Effector memory CD8-positive, alpha-beta T cell (primary cell): ENCODE results near the gene NUDT22.

ENCODE experiments used
- ATAC-seq: fragments of 150-1000 bp; cut with Tn5 transposase; replicated peaks from 2 replicates; pipeline ENCODE4 v1.10.0; 2021; ENCODE audit warnings: mild to moderate bottlenecking, moderate library complexity
- DNase-seq, 3 experiments: peaks; one replicate each; pipeline ENCODE4 v3.0.0; 2021
- H3K27ac Mint-ChIP-seq, 2 donors: one replicate each; pipeline ENCODE4 v1.8.0; 2022; ENCODE audit warnings: mild to moderate bottlenecking in 2 of 2, mixed read lengths in 2 of 2, moderate library complexity in 2 of 2
- H3K27me3 Mint-ChIP-seq, 2 donors: one replicate each; pipeline ENCODE4 v1.8.0; 2022; ENCODE audit warnings: mixed read lengths in 2 of 2
- H3K36me3 Mint-ChIP-seq: one replicate; pipeline ENCODE4 v1.8.0; 2022; ENCODE audit warnings: mild to moderate bottlenecking, moderate library complexity, mixed read lengths; ENCODE audit not compliant: insufficient read depth
- H3K4me1 Mint-ChIP-seq, 2 donors: one replicate each; pipeline ENCODE4 v1.8.0; 2022; ENCODE audit warnings: low read depth in 2 of 2, mixed read lengths in 2 of 2
- H3K4me3 Mint-ChIP-seq, 2 donors: one replicate each; pipeline ENCODE4 v1.8.0; 2022; ENCODE audit warnings: mild to moderate bottlenecking in 2 of 2, mixed read lengths in 2 of 2, moderate library complexity in 2 of 2
- H3K9me3 Mint-ChIP-seq, 2 donors: one replicate each; pipeline ENCODE4 v1.8.0; 2022; ENCODE audit warnings: mixed read lengths in 2 of 2

NUDT22 gene

GRCh38 chr11:64235437-64236161 lies 9.5 kb downstream of the NUDT22 start:
- Mint-ChIP-seq H3K9me3 (no peaks in the 10 kb centered on the region), H3K4me1 (peaks cover 28 to 29% of the 10 kb centered on the region in 2 donors), H3K27me3 (no peaks in the 10 kb centered on the region), H3K36me3 (peaks cover 11% of the 10 kb centered on the region), H3K4me3 (peak overlapping the region; percentile 80 to 86), H3K27ac (peak overlapping the region; percentile 46 to 81)
- ATAC-seq (no peak), DNase-seq (no peak)

- Mint-ChIP-seq H3K4me3 (no peak overlapping the region), H3K36me3 (peaks cover 20% of the 10 kb centered on the region), H3K9me3 (no peaks in the 10 kb centered on the region), H3K27me3 (no peaks in the 10 kb centered on the region), H3K4me1 (peaks cover 30 to 31% of the 10 kb centered on the region in 2 donors), H3K27ac (peak overlapping the region in 1 of 2 donors; percentile 100)
- ATAC-seq (no peak), DNase-seq (no peak)
Measured at GRCh38 chr11:64237484-64237951, 11.4 kb downstream of the NUDT22 start.

- DNase-seq (no peak), ATAC-seq (no peak)
- Mint-ChIP-seq H3K27ac (peak overlapping the region in 1 of 2 donors; percentile 100), H3K4me1 (peaks cover 25 to 33% of the 10 kb centered on the region in 2 donors), H3K36me3 (peaks cover 20% of the 10 kb centered on the region), H3K9me3 (no peaks in the 10 kb centered on the region), H3K27me3 (no peaks in the 10 kb centered on the region), H3K4me3 (no peak overlapping the region)
Measured at GRCh38 chr11:64238076-64238475, 12.0 kb downstream of the NUDT22 start.

GRCh38 chr11:64238999-64239398 lies 12.9 kb downstream of the NUDT22 start:
- Mint-ChIP-seq H3K36me3 (peaks cover 20% of the 10 kb centered on the region), H3K4me1 (peaks cover 31 to 32% of the 10 kb centered on the region in 2 donors), H3K27ac (peak overlapping the region; percentile 100), H3K9me3 (no peaks in the 10 kb centered on the region), H3K4me3 (no peak overlapping the region), H3K27me3 (no peaks in the 10 kb centered on the region)
- DNase-seq (no peak), ATAC-seq (no peak)

- Mint-ChIP-seq H3K9me3 (no peaks in the 10 kb centered on the region), H3K27ac (peak overlapping the region; percentile 100), H3K4me1 (peaks cover 32% of the 10 kb centered on the region in 2 donors), H3K36me3 (peaks cover 20% of the 10 kb centered on the region), H3K4me3 (peak overlapping the region; percentile 87), H3K27me3 (no peaks in the 10 kb centered on the region)
- DNase-seq (no peak), ATAC-seq (no peak)
Measured at GRCh38 chr11:64239662-64240434, 13.8 kb downstream of the NUDT22 start.

GRCh38 chr11:64240435-64241240 lies 14.6 kb downstream of the NUDT22 start, which contains the start of gene FKBP2:
Gene FKBP2 (plus strand): TSS chr11:64241095. CDS start chr11:64242388, 1,293 bp downstream.
- DNase-seq (peak; percentile 96 to 98 (median 97)), ATAC-seq (peak; percentile 66)
- Mint-ChIP-seq H3K27ac (peak within 1 kb of the TSS; percentile 100), H3K36me3 (peaks cover 20% of the 10 kb centered on the region), H3K4me1 (peaks cover 28 to 33% of the 10 kb centered on the region in 2 donors), H3K4me3 (peak within 1 kb of the TSS; percentile 87), H3K9me3 (no peaks in the 10 kb centered on the region), H3K27me3 (no peaks in the 10 kb centered on the region)

GRCh38 chr11:64241241-64241490 lies 15.1 kb downstream of the NUDT22 start:
- H3K9me3 Mint-ChIP-seq = no peaks in the 10 kb centered on the region
- H3K4me1 Mint-ChIP-seq = peaks cover 32 to 38% of the 10 kb centered on the region in 2 donors
- peak overlapping the region; percentile 100 for H3K27ac Mint-ChIP-seq
- ATAC-seq (peak; percentile 71), DNase-seq (peak; percentile 100)
- peak overlapping the region; percentile 87 for H3K4me3 Mint-ChIP-seq
- H3K27me3 Mint-ChIP-seq = no peaks in the 10 kb centered on the region
- peaks cover 25% of the 10 kb centered on the region for H3K36me3 Mint-ChIP-seq

- Mint-ChIP-seq H3K9me3 (no peaks in the 10 kb centered on the region), H3K4me1 (peaks cover 32 to 38% of the 10 kb centered on the region in 2 donors), H3K36me3 (peaks cover 25% of the 10 kb centered on the region), H3K27ac (peak overlapping the region; percentile 100), H3K27me3 (no peaks in the 10 kb centered on the region), H3K4me3 (peak overlapping the region; percentile 87)
- DNase-seq (peak in 1 of 3 experiments; percentile 28), ATAC-seq (peak; percentile 0)
Measured at GRCh38 chr11:64241491-64242374, 15.7 kb downstream of the NUDT22 start.

- no peak for ATAC-seq
- Mint-ChIP-seq H3K4me3 (peak overlapping the region; percentile 87), H3K4me1 (peaks cover 38 to 40% of the 10 kb centered on the region in 2 donors), H3K36me3 (peaks cover 30% of the 10 kb centered on the region), H3K27me3 (no peaks in the 10 kb centered on the region), H3K9me3 (no peaks in the 10 kb centered on the region), H3K27ac (peak overlapping the region; percentile 16 to 49)
- DNase-seq = no peak
Measured at GRCh38 chr11:64243236-64243854, 17.3 kb downstream of the NUDT22 start.

GRCh38 chr11:64244107-64244506 lies 18.0 kb downstream of the NUDT22 start:
- Mint-ChIP-seq H3K4me3 (peak overlapping the region; percentile 87), H3K36me3 (peaks cover 30% of the 10 kb centered on the region), H3K27me3 (no peaks in the 10 kb centered on the region), H3K27ac (peak overlapping the region in 1 of 2 donors; percentile 49), H3K4me1 (peaks cover 38 to 40% of the 10 kb centered on the region in 2 donors), H3K9me3 (no peaks in the 10 kb centered on the region)
- DNase-seq (no peak), ATAC-seq (no peak)

GRCh38 chr11:64244966-64245365 lies 18.9 kb downstream of the NUDT22 start:
- Mint-ChIP-seq H3K36me3 (peaks cover 27% of the 10 kb centered on the region), H3K27me3 (no peaks in the 10 kb centered on the region), H3K9me3 (no peaks in the 10 kb centered on the region), H3K4me1 (peaks cover 35 to 37% of the 10 kb centered on the region in 2 donors), H3K27ac (peak overlapping the region; percentile 90 to 96), H3K4me3 (peak overlapping the region; percentile 87)
- ATAC-seq (no peak), DNase-seq (no peak)

- peak; percentile 7 for ATAC-seq
- peaks cover 31 to 35% of the 10 kb centered on the region in 2 donors for H3K4me1 Mint-ChIP-seq
- peak; percentile 57 to 58 (median 58) for DNase-seq
- H3K9me3 Mint-ChIP-seq = no peaks in the 10 kb centered on the region
- H3K27ac Mint-ChIP-seq = peak overlapping the region; percentile 90 to 96
- H3K27me3 Mint-ChIP-seq = no peaks in the 10 kb centered on the region
- peak overlapping the region; percentile 87 for H3K4me3 Mint-ChIP-seq
- H3K36me3 Mint-ChIP-seq = peaks cover 24% of the 10 kb centered on the region
Measured at GRCh38 chr11:64245401-64245796, 19.3 kb downstream of the NUDT22 start.
